D341Med (cell line): ENCODE results near the gene MMP1.
"Not testable (repeated sequence)": the region's sequence is repeated elsewhere in the genome, so short reads cannot be mapped to it uniquely, and the experiment has no call there.

Experiments
- DNase-seq: peaks from one replicate; pipeline ENCODE4 v3.0.0; 2012; ENCODE audit warnings: low spot score

Gene MMP1

DNA sequence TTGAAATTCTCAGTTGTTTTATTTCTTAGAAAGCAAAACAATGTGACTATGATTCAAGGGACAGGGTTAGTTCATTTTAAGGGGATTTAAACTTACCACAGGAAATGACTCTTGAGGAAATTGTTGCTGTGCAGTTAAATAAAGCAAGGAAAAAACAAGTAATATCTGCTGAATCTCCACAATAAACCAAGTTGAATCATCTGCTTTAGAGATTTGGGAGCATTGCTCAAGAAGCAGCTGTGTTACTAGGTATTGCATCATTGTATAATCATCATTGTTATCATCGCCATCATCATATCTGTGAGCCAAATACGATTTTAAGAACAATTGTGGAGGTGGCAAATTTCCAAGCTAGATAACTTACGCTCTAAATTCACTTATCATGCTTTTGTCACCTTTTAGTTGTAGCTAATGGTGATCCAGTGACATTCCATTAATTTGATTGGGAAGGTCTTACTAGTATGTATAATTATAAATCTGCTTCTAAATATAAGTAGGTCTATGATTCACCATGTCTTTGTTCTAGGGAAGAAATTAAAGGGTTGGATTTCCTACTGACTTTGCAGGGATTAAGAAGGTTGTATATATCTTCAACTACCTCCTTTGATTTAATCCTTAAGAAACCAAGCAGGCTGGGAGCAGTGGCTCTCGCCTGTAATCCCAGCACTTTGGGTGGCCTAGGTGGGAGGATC, 37.5 kb downstream of the MMP1 start:
- DNase-seq = no peak

DNA sequence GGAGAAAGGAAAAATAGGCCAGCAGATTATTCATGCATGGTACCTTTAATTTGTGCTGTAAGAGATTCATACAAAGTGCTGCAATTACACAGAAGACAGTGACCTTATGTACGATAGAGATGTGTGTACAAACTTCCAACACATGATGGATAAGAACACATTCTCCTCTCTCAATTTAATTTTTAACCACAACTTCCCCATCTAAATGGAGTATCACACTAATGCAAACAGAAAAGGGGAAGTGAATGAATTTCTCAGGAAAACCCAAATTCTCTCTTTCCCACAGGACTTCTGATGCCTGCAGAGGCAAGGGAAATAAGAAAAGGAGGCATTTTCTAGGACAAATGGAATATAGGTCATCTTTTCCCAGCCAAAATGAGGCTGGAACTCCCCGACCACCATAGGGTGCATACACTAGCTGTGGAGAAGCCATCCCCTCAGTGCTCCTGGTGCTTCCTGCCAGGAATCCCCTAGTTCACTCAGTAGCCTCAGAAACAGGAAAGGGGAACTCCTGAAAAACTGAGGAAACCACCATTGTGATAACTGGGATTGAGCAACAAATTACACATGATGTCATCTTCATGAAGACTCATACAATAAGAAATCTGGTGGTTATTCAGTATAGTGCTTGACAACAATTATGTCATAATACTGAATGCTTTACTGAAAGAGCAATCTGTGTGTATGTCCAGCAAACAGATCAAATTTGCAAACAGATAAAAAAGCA, 40.0 kb downstream of the MMP1 start:
- DNase-seq = no peak

DNA sequence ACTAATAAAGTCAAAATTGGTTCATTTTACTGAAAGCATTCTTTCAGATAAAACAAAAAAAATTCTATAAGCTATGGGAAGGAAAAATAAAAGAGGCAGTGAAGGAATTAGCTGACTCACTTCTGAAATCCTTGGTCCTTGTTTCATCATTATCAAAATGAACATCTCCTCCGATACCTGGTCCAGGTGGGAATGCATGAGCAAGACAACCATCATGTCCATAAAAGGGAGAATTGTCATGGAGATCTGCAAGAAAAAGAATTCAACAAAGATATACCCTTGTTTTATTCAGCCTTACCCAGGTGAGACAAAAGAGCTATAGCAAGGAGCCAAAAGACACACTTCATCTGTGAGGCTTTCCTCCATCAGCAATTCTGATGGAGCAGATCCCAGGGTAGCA, 44.7 kb downstream of the MMP1 start:
- no peak for DNase-seq

DNA sequence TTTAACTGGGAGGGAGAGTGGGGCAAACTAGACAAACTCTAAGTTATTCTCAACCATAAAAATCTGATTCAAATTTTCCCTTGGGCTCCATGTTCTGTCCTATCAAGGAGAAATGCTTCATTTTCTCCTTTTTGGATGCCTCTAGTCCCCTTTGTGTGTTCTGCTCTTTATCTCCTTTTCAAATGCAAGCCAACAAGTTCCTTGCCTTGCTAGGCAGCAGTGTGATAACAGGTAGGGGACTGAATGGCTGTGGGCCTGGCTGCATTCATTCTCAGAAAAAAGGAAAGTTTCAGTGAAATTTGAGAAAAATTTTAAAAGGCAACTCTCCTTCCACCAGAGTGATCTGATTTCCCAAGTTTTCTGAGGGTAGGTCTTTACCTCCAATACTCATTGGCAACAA, 46.3 kb downstream of the MMP1 start:
- DNase-seq = no peak

DNA sequence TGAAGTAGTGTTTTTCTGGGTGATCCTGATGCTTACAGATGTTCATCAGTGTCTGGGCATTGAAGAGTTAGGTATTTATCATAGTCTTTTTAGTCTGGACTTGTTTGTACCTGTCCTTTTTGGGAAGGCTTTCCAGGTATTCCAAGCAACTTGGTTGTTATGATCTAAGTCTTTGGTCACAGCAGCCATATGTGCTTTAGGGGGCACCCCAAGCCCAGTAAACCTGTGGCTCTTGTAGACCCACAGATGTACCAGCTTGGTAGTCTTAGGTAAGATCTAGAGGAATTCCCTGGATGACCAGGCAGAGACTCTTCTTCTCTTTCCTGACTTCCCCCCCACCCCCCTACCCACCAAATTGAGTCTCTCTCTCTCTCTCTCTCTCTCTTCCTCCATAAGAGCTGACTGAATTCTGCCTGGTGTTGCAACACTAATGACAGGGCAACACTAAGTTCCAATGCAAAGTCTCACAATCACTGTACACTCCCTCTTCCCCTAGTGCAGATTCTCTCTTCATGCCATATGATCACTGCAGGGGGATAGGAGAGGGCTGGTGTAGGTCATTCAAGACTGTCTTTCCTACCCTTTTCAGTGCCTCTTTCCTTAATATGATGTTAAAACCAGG, 48.7 kb downstream of the MMP1 start:
- DNase-seq = no peak

DNA sequence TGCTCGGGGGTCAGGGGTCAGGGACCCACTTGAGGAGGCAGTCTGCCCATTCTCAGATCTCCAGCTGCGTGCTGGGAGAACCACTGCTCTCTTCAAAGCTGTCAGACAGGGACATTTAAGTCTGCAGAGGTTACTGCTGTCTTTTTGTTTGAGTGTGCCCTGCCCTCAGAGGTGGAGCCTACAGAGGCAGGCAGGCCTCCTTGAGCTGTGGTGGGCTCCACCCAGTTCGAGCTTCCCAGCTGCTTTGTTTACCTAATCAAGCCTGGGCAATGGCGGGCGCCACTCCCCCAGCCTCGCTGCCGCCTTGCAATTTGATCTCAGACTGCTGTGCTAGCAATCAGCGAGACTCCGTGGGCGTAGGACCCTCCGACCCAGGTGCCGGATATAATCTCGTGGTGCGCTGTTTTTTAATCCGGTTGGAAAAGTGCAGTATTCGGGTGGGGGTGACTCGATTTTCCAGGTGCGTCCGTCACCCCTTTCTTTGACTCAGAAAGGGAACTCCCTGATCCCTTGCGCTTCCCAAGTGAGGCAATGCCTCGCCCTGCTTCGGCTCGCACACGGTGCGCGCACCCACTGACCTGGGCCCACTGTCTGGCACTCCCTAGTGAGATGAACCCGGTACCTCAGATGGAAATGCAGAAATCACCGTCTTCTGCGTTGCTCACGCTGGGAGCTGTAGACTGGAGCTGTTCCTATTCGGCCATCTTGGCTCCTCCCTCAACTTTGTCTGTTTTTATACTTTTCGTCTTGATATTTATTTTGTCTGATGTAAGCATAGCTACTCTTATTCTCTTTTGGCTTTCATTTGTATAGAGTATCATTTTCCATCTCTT, 51.0 kb downstream of the MMP1 start:
- DNase-seq = not testable (repeated sequence)
